HG02885 (cell line): ENCODE measurements around the gene KRTAP5-5.
"Not testable (repeated sequence)": the region's sequence is repeated elsewhere in the genome, so short reads cannot be mapped to it uniquely, and the experiment has no call there.

ENCODE experiments used
- ATAC-seq: cut with Tn5 transposase; IDR thresholded peaks from one replicate; pipeline ENCODE4 v1.9.1; 2021; ENCODE audit warnings: mild to moderate bottlenecking; ENCODE audit not compliant: unreplicated experiment, poor library complexity

KRTAP5-5 gene

DNA sequence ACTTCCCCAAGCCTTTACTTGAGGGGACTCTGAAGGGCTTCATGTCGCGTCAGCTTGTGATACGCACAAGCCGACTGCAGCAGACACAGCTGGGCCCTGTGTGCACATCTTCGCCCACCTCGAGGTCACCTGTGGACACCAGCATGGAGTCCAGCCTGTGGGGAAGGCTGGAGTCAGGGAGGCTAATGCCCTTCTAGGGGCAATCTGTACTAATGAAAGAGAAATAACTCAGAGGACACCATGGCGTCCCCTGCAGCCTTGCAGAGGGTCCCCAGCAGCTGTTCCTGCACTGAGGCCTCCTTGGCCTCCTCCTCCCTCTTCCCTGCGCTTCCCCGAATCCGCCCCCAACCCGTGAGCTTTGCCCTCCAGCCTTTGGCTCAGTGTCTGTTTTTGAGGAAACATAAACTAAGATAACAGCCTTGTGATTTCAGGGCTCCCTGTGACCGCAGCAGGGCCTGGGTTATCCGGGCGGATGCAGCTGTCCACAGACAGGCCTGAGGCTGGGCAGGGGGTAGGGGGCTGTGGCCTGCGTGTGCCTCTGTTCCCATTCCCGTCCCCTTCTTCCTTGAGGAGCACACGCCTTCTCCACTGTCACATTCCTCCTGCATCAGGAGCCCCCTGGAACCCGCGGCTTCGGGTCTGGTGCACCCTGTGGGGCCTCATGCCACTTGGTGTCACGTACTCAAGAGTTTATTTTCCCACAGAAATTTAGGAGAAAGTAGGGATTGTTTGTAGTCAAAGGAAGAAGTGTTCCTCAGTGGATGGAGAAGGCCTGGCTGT is 25.0 kb downstream of the KRTAP5-5 start:
- no peak for ATAC-seq

DNA sequence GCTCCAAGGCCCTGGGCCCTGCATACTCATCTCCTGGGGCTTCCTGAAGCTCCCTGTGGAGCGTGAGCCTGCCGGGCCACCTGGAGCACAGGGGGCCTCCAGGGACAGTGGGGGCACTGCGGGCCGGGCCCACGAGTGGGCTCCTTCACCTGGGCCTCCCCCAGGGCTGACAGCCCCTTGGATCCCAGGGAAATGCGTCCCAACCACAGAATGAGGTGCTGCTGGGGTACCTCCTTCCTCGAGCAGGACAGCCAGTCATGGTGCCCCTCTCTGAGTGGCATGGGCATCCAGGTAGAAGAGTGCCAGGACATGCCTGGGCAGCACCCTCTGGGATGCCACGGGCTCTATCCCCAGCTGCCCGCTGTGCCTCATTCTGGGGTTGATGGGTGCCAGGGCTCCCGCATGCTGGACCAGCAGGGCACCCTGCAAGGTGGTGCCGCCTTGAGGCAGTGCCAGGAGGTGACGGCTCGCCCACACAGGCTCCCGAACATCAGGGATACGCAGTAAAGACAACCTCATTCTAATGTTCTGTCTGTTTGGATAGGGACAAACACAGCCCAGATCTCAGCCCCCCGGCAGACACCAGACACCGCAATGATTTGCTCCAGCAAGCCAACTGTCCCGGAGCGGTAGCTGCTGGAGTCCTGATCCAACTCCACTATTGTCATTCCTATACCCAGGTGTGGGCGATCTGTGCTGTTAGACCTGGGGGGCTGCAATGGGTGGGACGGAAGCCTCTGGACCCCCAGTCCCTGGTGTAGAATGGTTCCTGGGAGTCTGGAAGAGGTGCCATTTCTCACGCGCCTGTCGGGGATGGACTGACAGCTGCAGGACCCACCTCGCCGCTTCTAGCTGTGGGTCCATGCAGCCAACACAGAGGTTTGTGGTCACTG is 25.8 kb downstream of the KRTAP5-5 start:
- ATAC-seq, result no peak

DNA sequence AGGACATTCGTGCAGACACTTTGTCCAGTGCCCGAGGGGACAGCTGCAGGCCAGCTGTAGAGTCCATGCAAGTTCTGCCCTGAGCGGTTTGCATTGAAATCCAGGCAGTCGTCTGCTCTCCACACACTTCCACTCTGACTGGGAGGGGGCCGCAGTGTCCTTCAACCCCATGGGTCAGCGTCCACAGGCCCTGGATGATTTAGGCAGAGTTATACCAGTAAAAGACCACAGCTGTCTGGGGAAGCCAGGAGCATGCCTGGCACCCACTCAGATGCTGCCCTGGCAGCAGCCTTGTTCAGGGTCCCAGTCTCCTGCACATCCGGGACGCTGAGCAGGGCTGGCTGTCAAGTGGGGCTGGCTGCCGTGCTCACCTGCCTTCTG is 26.5 kb downstream of the KRTAP5-5 start:
- no peak for ATAC-seq

DNA sequence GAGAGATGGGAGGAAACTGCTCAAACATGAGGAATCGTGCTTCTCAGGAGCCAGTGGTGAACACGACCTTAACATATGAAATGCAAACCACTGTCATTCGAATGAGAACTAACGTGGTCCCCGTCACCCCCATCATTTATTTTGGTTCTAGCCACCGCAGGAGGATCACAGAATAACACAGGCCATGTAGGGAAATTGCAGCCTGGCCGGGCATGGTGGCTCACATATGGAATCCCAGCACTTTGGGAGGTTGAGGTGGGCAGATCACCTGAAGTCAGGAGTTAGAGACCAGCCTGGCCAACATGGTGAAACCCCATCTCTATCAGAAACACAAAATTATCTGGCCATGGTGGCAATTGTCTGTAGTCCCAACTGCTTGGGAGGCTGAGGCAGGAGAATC is 27.1 kb downstream of the KRTAP5-5 start:
- ATAC-seq, result no peak

GRCh38 chr11:1659506-1659905 is 29.9 kb downstream of the KRTAP5-5 start:
- ATAC-seq, result no peak

DNA sequence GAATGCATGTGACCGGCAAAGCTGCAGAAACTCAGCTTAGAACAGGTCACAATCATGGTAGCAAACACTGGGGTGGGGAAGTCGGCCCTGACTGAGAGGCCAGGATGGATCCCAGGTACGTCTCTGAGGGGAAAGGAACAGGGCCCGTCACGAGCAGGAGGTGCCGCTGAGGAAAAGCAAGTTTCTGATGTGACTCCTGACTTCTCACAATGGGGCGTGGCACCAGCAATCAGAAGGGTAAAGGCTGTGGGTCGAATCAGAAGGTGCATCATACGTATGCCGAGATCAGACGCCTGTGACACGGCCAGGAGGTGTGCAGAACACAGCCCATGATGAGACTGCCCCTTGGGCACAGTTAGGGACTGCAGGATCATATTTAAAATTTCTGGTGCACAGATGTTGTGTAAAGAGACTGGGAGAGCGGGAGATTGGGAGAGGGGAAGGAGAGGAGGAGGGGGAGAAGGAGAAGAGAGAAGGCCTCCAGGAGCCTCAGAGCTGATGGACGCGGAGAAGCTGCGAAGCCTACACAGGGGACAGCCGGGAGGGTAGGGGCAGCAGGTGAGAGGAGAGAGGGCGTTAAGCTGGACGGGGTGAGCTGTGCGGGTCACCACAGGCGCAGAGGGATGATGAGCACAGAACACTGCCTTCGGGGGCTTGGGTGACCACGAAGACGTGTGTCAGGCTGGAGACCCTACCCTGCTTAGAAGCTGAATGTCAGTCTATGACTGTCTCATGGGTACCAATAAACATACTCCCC is 30.7 kb downstream of the KRTAP5-5 start:
- no peak for ATAC-seq

DNA sequence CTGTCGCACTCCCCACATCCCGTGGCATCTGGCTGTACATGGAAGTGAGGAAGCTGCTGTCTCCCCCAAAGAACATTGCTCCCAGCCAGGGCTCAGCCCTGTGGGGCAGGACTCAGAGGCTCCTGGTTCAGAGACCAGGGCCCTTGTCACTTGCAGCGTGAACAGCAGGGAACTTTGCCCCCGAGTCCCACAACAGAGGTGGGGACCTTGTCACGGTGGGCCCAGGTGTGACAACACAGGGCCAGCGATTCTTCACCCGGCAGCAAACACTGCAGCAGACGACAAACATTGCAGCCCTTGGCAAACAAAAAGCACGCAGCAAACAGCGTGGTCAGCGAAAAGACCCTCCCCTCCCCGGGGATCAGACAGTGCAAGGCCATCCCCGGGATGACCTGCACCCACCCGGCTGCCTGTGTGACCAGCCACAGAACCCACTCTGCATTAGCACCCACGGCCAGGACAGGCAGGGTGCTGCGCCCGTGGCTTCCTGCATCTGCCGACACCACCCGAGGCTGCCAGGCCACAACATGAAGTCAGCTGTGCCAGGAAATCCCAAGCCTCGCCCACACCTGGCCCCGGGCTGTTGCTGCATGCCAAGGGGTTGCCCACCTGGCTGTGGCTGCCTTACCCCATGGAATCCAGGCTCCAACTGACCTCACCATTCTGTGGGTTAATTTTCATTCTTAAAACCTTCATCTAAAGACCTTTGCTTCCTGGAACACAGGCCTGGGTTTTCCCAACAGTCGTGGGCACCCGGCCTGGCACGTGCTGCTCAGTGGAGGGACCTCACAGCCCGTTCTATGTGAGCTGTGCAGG is 32.1 kb downstream of the KRTAP5-5 start:
- not testable (repeated sequence) for ATAC-seq

DNA sequence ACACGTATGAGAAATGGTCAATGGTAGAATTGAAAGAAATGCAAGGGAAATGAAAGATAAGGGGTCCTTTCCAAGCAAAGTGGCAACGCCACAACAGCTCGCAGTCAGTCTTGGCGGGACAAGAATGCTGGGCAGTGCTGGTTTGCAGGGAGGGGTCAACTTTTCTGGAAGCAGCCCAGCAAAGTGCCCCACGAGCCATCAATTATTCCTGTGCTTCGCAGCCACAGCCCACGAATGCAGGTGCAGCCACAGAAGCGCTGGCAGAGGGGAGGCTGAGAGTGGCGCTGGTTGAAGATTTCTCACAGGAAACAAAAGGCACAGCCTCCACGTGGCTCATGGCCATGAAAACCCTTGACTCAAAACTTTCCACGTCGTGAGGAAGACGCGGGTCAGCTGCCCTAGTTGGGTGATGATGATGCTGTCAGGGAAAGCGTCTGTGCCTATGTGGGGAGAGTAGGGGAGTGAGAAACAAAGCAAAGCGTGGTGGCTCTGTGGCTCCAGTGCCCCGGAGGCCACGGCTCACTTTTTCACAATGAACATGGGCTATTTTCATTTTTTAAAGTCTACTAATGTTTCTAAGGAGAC is 33.2 kb downstream of the KRTAP5-5 start:
- ATAC-seq, result not testable (repeated sequence)

- ATAC-seq, result no peak
Observed at GRCh38 chr11:1665313-1665712, 35.7 kb downstream of the KRTAP5-5 start.

DNA sequence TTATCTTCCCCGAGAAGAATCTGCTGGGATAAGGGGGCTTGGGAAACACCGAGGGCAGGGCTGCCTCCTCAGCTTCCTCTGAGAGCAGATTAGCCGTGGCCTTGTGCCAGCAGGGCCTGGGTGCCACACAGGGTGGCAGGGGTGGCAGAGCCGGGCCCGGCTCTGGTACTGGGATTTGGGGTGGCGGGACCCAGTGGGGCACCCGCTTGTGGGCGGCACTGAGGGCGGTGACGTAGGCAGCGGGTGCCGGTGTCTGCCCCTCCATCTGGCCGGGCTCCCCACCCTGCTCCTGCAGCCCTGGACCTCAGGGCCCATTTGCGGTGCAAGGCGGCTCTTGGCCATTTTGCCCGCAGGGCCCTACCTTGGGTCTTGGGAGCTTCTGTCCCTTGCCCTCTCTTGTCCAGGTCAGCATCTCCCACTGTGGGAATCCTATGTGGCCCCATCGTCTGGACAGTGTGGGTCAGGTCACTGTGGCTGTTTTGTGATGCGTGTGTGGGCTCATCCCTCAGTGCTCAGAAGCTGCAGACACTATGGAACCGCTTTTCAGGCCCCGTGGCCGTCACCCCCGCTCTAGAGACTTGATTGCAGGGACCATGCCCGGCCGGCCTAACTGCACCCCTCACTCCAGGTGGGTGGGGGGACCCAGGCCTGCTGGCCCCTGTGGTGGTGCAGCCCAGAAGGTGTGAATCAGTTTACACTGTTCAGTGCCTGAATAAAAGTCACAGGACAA is 37.7 kb downstream of the KRTAP5-5 start:
- ATAC-seq, result no peak

- ATAC-seq, result no peak
Observed at GRCh38 chr11:1667906-1668305, 38.3 kb downstream of the KRTAP5-5 start.

DNA sequence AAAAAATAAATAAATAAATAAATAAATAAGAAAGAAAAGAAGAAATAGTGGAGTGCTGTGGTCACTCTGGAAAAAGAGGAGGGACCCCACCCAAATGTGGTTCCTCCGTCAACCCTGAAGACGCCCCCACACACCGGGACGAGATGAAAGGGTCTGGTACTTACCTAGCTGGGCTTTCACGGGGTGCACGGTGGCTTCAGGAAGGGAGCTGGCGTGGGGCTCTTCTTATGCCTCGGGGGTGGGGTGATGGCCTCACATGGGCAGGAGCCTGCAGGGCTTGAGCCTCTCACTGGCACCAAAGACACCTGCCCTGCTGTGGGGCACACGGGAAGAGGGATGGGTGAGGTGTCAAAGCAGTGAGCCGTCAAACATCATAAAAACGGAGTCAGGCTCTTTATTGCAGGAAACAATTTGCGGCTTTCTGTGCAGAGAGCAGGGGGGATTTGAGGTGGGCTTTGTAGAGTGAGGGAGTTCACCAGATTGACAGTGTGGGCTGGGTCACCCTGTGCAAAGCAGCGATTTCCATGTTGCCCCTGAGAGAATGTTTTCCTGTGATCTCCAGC is 39.4 kb downstream of the KRTAP5-5 start:
- ATAC-seq, result no peak

- no peak for ATAC-seq
Observed at GRCh38 chr11:1669546-1670218, 40.1 kb downstream of the KRTAP5-5 start.

DNA sequence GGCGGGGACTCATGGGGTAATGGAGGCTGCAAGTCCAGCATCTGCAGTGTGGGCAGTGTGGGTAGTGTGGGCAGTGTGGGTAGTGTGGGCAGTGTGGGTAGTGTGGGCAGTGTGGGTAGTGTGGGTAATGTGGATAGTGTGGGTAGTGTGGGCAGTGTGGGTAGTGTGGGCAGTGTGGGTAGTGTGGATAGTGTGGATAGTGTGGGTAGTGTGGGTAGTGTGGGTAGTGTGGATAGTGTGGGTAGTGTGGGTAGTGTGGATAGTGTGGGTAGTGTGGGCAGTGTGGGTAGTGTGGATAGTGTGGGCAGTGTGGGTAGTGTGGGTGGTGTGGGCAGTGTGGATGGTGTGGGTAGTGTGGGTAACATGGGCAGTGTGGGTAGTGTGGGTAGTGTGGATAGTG is 40.9 kb downstream of the KRTAP5-5 start:
- ATAC-seq, result not testable (repeated sequence)

GRCh38 chr11:1670905-1671371 is 41.4 kb downstream of the KRTAP5-5 start:
- ATAC-seq, result no peak

GRCh38 chr11:1671658-1672057 is 42.1 kb downstream of the KRTAP5-5 start:
- no peak for ATAC-seq

- no peak for ATAC-seq
Observed at GRCh38 chr11:1672613-1673350, 43.2 kb downstream of the KRTAP5-5 start.
